ENCODE measurements around the gene NKX6-1. TPM values are rescaled to one million over a fixed set of nuclear protein-coding genes. Genes with fewer than 3 reads are reported as not detected.

Gene NKX6-1
- total and polyA plus RNA-seq, 9 of the 15 experiments (the other 6 are each of a cell fraction or from before 2014, with no cell fraction given): not detected

DNA sequence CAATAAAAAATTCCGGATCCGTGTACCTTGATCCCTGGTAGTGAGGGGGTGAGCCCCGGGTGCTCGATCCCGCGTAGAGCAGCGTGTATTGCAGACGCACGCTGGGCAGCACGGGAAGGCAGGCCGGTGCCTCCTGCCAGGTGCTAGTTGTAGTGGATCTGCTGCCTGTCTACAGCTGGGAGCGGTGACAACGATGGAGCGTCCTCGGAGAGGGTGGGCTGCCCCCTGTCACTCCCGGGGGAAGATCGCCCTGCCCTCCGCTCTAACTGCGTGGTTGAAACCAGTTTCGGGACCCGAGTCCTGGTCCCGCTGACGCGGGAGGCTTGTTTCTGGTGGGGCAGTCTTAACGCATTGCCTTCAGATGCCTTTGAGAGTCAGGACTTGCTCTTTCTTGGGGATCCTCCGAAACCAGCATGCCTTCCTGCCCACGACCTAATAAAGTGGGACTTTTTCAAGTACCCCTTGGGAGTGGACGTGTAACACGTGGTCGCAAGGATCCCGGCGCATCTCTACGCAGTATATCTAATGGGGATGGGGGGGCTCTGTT lies 2.7 kb upstream of the NKX6-1 start (continued):
- TF ChIP-seq STAT5A (IDR thresholded peaks at IDR 0.05; ENCODE audit: borderline replicate concordance, low read length) (no peak), STAG1 (CRISPR knock-in tag; IDR thresholded peaks at IDR 0.05; ENCODE audit: borderline replicate concordance) (no peak), MAFK (IDR thresholded peaks at IDR 0.05; ENCODE audit: low read length) (no peak), NR3C1 (CRISPR knock-in tag; IDR thresholded peaks at IDR 0.05) (no peak), U2AF2 (optimal IDR thresholded peaks at IDR 0.05; ENCODE audit: low read depth, low read length) (no peak), CBFB (CRISPR knock-in tag; IDR thresholded peaks at IDR 0.05) (no peak), MXI1 (IDR thresholded peaks at IDR 0.05; ENCODE audit: low read depth, low read length) (no peak)
- TF ChIP-seq, protein P1, sequence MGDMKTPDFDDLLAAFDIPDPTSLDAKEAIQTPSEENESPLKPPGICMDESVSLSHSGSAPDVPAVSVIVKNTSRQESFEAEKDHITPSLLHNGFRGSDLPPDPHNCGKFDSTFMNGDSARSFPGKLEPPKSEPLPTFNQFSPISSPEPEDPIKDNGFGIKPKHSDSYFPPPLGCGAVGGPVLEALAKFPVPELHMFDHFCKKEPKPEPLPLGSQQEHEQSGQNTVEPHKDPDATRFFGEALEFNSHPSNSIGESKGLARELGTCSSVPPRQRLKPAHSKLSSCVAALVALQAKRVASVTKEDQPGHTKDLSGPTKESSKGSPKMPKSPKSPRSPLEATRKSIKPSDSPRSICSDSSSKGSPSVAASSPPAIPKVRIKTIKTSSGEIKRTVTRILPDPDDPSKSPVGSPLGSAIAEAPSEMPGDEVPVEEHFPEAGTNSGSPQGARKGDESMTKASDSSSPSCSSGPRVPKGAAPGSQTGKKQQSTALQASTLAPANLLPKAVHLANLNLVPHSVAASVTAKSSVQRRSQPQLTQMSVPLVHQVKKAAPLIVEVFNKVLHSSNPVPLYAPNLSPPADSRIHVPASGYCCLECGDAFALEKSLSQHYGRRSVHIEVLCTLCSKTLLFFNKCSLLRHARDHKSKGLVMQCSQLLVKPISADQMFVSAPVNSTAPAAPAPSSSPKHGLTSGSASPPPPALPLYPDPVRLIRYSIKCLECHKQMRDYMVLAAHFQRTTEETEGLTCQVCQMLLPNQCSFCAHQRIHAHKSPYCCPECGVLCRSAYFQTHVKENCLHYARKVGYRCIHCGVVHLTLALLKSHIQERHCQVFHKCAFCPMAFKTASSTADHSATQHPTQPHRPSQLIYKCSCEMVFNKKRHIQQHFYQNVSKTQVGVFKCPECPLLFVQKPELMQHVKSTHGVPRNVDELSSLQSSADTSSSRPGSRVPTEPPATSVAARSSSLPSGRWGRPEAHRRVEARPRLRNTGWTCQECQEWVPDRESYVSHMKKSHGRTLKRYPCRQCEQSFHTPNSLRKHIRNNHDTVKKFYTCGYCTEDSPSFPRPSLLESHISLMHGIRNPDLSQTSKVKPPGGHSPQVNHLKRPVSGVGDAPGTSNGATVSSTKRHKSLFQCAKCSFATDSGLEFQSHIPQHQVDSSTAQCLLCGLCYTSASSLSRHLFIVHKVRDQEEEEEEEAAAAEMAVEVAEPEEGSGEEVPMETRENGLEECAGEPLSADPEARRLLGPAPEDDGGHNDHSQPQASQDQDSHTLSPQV (IDR thresholded peaks at IDR 0.05): no peak
- TF ChIP-seq, protein P2, sequence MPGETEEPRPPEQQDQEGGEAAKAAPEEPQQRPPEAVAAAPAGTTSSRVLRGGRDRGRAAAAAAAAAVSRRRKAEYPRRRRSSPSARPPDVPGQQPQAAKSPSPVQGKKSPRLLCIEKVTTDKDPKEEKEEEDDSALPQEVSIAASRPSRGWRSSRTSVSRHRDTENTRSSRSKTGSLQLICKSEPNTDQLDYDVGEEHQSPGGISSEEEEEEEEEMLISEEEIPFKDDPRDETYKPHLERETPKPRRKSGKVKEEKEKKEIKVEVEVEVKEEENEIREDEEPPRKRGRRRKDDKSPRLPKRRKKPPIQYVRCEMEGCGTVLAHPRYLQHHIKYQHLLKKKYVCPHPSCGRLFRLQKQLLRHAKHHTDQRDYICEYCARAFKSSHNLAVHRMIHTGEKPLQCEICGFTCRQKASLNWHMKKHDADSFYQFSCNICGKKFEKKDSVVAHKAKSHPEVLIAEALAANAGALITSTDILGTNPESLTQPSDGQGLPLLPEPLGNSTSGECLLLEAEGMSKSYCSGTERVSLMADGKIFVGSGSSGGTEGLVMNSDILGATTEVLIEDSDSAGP (CRISPR knock-in tag; IDR thresholded peaks at IDR 0.05): no peak
- TF ChIP-seq, protein P3, sequence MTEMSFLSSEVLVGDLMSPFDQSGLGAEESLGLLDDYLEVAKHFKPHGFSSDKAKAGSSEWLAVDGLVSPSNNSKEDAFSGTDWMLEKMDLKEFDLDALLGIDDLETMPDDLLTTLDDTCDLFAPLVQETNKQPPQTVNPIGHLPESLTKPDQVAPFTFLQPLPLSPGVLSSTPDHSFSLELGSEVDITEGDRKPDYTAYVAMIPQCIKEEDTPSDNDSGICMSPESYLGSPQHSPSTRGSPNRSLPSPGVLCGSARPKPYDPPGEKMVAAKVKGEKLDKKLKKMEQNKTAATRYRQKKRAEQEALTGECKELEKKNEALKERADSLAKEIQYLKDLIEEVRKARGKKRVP (CRISPR knock-in tag; IDR thresholded peaks at IDR 0.05): no peak
